ENCODE data around the gene TMEM9B.
"Not testable (repeated sequence)": the region's sequence is repeated elsewhere in the genome, so short reads cannot be mapped to it uniquely, and the experiment has no call there.

The TMEM9B gene

GRCh38 chr11:8964324-8965320, at the start of gene TMEM9B:
Gene TMEM9B (minus strand): TSS chr11:8964442. CDS start chr11:8964313, 129 bp downstream.
- peak; percentile 91 to 93 for DNase-seq

GRCh38 chr11:9013373-9013772, 49.1 kb upstream of the TMEM9B start:
- DNase-seq, result no peak

- DNase-seq, result not testable (repeated sequence)
These were observed 45.3 kb upstream of the TMEM9B start for GRCh38 chr11:9009538-9009937.

- DNase-seq, result no peak
These were observed 44.4 kb upstream of the TMEM9B start for GRCh38 chr11:9008661-9009060.

- DNase-seq, result no peak
These were observed 43.8 kb upstream of the TMEM9B start for GRCh38 chr11:9008011-9008550.

GRCh38 chr11:9005087-9005486, 40.8 kb upstream of the TMEM9B start:
- DNase-seq, result no peak

- DNase-seq, result peak; percentile 29 to 36
These were observed 40.1 kb upstream of the TMEM9B start for GRCh38 chr11:9004183-9004926.

GRCh38 chr11:9003573-9004182, 39.4 kb upstream of the TMEM9B start, which contains the start of gene NRIP3:
Gene NRIP3 (minus strand): TSS chr11:9004001. CDS start chr11:9003935, 66 bp downstream.
- DNase-seq, result peak; percentile 70 to 76

- peak in 1 of 2 experiments; percentile 32 for DNase-seq
These were observed 38.8 kb upstream of the TMEM9B start for GRCh38 chr11:9002920-9003572.

GRCh38 chr11:9001736-9002135, 37.5 kb upstream of the TMEM9B start:
- peak; percentile 45 to 60 for DNase-seq

GRCh38 chr11:8998017-8998416, 33.8 kb upstream of the TMEM9B start:
- DNase-seq, result no peak

GRCh38 chr11:8997451-8997850, 33.2 kb upstream of the TMEM9B start:
- DNase-seq, result no peak

GRCh38 chr11:8989453-8989852, 25.2 kb upstream of the TMEM9B start:
- DNase-seq, result no peak

GRCh38 chr11:8988329-8989234, 24.3 kb upstream of the TMEM9B start:
- no peak for DNase-seq

GRCh38 chr11:8987446-8987845, 23.2 kb upstream of the TMEM9B start:
- DNase-seq, result no peak

GRCh38 chr11:8986772-8987171, 22.5 kb upstream of the TMEM9B start:
- DNase-seq, result not testable (repeated sequence)

GRCh38 chr11:8985462-8985861, 21.2 kb upstream of the TMEM9B start:
- no peak for DNase-seq

GRCh38 chr11:8983552-8983951, 19.3 kb upstream of the TMEM9B start:
- peak; percentile 30 to 34 for DNase-seq

- DNase-seq, result no peak
These were observed 16.2 kb upstream of the TMEM9B start for GRCh38 chr11:8980485-8980884.

- DNase-seq, result not testable (repeated sequence)
These were observed 15.1 kb upstream of the TMEM9B start for GRCh38 chr11:8979365-8979764.

- DNase-seq, result no peak
These were observed 8.9 kb upstream of the TMEM9B start for GRCh38 chr11:8973121-8973520.
